ENCODE data around the gene RER1. TPM values are rescaled to one million over a fixed set of nuclear protein-coding genes. Genes with fewer than 3 reads are reported as not detected.

Gene RER1
- total and polyA plus RNA-seq, 10 donors: 51.1 to 131 (median 79.0) TPM

GRCh38 chr1:2358072-2358471 lies 33.6 kb upstream of the RER1 start:
- 89 to 92% (median 91%) methylated on average over 9 to 13 of the region's 13 CpGs for WGBS, 5 donors
- Histone ChIP-seq H3K36me3 (peaks cover 0 to 5% (median 0%) of the 10 kb centered on the region in 6 donors), H3K27ac (no peak overlapping the region), H3K27me3 (replicated peaks in 1 of 7) (no peaks in the 10 kb centered on the region), H3K4me3 (no peak overlapping the region), H3K9me3 (peaks cover 0 to 2% (median 0%) of the 10 kb centered on the region in 8 donors), H3K4me1 (no peaks in the 10 kb centered on the region)
- no peak for TF ChIP-seq POLR2A (IDR thresholded peaks at IDR 0.05)
- no peak for TF ChIP-seq POLR2AphosphoS5 (IDR thresholded peaks at IDR 0.05)
- TF ChIP-seq CTCF (IDR thresholded peaks at IDR 0.05 in 8 of 11, conservative IDR thresholded peaks at IDR 0.05 in 3 of 11): no peak
- intact Hi-C loops (cut with DNase I; ENCODE audit: low total_unique reads): no loop called here
- DNase-seq: peak; percentile 39

GRCh38 chr1:2358651-2359640 lies 32.7 kb upstream of the RER1 start:
- no peak overlapping the region for H3K4me3 ChIP-seq
- no peak overlapping the region for H3K27ac ChIP-seq
- peaks cover 0 to 11% (median 8%) of the 10 kb centered on the region in 8 donors for H3K9me3 ChIP-seq
- no peaks in the 10 kb centered on the region for H3K27me3 ChIP-seq (replicated peaks in 1 of 7)
- TF ChIP-seq CTCF (IDR thresholded peaks at IDR 0.05 in 8 of 11, conservative IDR thresholded peaks at IDR 0.05 in 3 of 11): no peak
- no peak for TF ChIP-seq POLR2A (IDR thresholded peaks at IDR 0.05)
- TF ChIP-seq POLR2AphosphoS5 (IDR thresholded peaks at IDR 0.05): no peak
- H3K4me1 ChIP-seq: no peaks in the 10 kb centered on the region
- DNase-seq: peak; percentile 40
- intact Hi-C loops (cut with DNase I; ENCODE audit: low total_unique reads): no loop called here
- 80 to 90% (median 85%) methylated on average over 18 to 24 of the region's 24 CpGs for WGBS, 5 donors
- H3K36me3 ChIP-seq: peaks cover 0 to 5% (median 0%) of the 10 kb centered on the region in 6 donors

GRCh38 chr1:2360588-2361364 lies 30.9 kb upstream of the RER1 start:
- Histone ChIP-seq H3K27me3 (replicated peaks in 1 of 7) (no peaks in the 10 kb centered on the region), H3K4me1 (no peaks in the 10 kb centered on the region), H3K27ac (no peak overlapping the region), H3K9me3 (peaks cover 0 to 13% (median 11%) of the 10 kb centered on the region in 8 donors), H3K36me3 (peaks cover 0 to 5% (median 0%) of the 10 kb centered on the region in 6 donors), H3K4me3 (no peak overlapping the region)
- peak; percentile 28 for DNase-seq
- WGBS, 5 donors: 80 to 90% (median 85%) methylated on average over 11 of the region's 11 CpGs
- intact Hi-C loops (cut with DNase I; ENCODE audit: low total_unique reads): no loop called here
- no peak for TF ChIP-seq POLR2A (IDR thresholded peaks at IDR 0.05)

- no peak overlapping the region for H3K4me3 ChIP-seq
- no peak overlapping the region for H3K27ac ChIP-seq
- H3K9me3 ChIP-seq: peaks cover 0 to 13% (median 11%) of the 10 kb centered on the region in 8 donors
- no peak for DNase-seq
- H3K4me1 ChIP-seq: no peaks in the 10 kb centered on the region
- WGBS, 5 donors: 91 to 99% (median 99%) methylated on average over 2 of the region's 2 CpGs
- no peaks in the 10 kb centered on the region for H3K27me3 ChIP-seq (replicated peaks in 1 of 7)
- no peak for TF ChIP-seq CTCF (IDR thresholded peaks at IDR 0.05 in 8 of 11, conservative IDR thresholded peaks at IDR 0.05 in 3 of 11)
- TF ChIP-seq POLR2A (IDR thresholded peaks at IDR 0.05): no peak
- no peak for TF ChIP-seq POLR2AphosphoS5 (IDR thresholded peaks at IDR 0.05)
- intact Hi-C loops (cut with DNase I; ENCODE audit: low total_unique reads): no loop called here
- no peaks in the 10 kb centered on the region for H3K36me3 ChIP-seq
Measured at GRCh38 chr1:2363847-2364513, 27.7 kb upstream of the RER1 start.

Measured in spleen (tissue), 11 donors.